GM10248 (cell line): ENCODE measurements around the gene RUFY3.

Experiments
- CTCF ChIA-PET: fragments of 300-600 bp; sonication (Branson Sonifier 250); formaldehyde crosslinking; extraction: SDS; loops from one replicate; lab custom pipeline; 2021; ENCODE audit warnings: antibody characterized with exemption; lab: Yijun Ruan, JAX
- POLR2A ChIA-PET: fragments of 350-650 bp; sonication (Branson Sonifier 250); formaldehyde crosslinking; extraction: SDS; loops from one replicate; lab custom pipeline; 2020; ENCODE audit warnings: antibody characterized with exemption; lab: Yijun Ruan, JAX
- DNase-seq: peaks from one replicate; pipeline ENCODE4 v3.0.0; 2012; ENCODE audit errors: extremely low spot score
- TF ChIP-seq, protein P1 (sequence below): IDR thresholded peaks from 2 replicates; pipeline ENCODE4 v1.5.1; 2012; ENCODE audit warnings: mild to moderate bottlenecking, low read depth; ENCODE audit errors: extremely low read depth, missing control alignments, control extremely low read depth

RUFY3 gene

DNA sequence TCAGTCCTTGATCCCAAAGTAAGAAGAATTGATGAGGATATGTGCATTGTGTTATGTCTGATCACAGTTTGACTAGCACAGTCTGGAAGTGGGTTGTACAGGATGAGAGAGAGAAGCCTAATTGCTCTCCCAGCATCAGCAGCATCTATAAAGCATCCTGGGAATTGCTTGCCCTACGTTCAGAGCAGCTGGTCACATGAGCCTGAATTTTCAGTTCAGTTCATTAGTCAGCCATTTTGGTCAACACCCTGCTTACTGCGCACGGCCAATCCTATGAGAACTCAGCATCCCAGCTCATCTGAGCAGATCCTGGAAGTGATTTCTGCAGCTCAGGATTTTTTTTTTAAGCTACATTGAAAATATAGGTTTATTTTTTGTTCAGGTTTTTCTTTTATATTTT is at the start of gene RUFY3:
TSS of gene RUFY3 (plus strand) at position 218 of the 400 bp plus-strand sequence. CDS start 610 bp downstream, outside the sequence.
- POLR2A ChIA-PET: interaction anchor here (0.7 kb wide), 1 partner anchor 25 kb away, joined by 3 read pairs; no protein-coding TSS in a partner anchor
- TF ChIP-seq, protein P1, sequence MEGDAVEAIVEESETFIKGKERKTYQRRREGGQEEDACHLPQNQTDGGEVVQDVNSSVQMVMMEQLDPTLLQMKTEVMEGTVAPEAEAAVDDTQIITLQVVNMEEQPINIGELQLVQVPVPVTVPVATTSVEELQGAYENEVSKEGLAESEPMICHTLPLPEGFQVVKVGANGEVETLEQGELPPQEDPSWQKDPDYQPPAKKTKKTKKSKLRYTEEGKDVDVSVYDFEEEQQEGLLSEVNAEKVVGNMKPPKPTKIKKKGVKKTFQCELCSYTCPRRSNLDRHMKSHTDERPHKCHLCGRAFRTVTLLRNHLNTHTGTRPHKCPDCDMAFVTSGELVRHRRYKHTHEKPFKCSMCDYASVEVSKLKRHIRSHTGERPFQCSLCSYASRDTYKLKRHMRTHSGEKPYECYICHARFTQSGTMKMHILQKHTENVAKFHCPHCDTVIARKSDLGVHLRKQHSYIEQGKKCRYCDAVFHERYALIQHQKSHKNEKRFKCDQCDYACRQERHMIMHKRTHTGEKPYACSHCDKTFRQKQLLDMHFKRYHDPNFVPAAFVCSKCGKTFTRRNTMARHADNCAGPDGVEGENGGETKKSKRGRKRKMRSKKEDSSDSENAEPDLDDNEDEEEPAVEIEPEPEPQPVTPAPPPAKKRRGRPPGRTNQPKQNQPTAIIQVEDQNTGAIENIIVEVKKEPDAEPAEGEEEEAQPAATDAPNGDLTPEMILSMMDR: no peak
- CTCF ChIA-PET: interaction anchor here (0.9 to 5.1 kb wide), 6 partner anchors 9 to 272 kb away, joined by 3 to 40 read pairs (median 3); partner anchors contain the start of gene DCK
- no peak for DNase-seq

- DNase-seq: no peak
- ChIA-PET CTCF (interaction anchor here (0.9 to 1.1 kb wide), 2 partner anchors 9 to 15 kb away, joined by 3 to 4 read pairs; no protein-coding TSS in a partner anchor), POLR2A (no interaction called here)
- TF ChIP-seq, protein P1: no peak
Observed at GRCh38 chr4:70674191-70674590, 47.6 kb upstream of the RUFY3 start.

DNA sequence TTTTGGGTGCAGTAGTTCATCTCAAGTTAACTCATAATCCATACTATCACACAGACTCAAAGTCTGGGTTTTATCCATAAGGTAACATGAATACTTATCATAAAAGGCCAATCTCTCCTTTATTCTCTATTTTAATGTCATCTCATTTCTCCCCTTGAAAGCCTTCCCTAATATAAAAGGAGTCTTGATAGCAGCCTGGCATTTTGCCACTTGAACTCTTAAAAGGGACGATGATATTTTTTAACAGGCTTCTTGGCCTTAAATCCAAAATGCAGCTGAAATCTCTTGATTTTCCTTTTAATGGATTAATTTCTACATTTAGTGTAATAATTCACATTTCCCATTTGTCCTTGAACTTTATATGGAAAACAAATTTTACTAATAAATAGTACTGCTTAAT is 47.0 kb upstream of the RUFY3 start:
- CTCF ChIA-PET: interaction anchor here (1.6 kb wide), 1 partner anchor 14 kb away, joined by 4 read pairs; no protein-coding TSS in a partner anchor
- no peak for DNase-seq

DNA sequence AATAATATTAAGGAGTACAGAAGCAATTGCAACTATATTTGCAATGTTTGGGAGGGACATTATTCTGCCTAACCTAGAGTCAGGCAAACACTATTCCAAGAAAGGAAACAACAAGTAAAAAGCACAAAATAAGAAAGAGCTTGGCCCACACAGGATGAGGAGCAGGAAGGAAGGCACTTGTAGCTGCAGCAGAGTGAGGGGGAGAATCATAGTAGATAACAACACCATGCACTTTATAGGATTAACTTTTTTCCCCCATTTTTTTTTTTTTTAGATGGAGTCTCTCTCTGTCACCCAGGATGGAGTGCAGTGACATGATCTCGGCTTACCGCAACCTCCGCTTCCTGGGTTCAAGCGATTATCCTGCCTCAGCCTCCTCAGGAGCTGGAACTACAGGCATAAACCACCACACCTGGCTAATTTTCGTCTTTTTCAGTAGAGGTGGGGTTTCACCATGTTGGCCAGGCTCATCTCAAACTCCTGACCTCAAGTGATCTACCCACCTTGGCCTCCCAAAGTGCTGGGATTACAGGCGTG is 45.1 kb upstream of the RUFY3 start:
- ChIA-PET CTCF (interaction anchor here (0.6 to 2.5 kb wide), 10 partner anchors 10 to 76 kb away, joined by 3 to 19 read pairs (median 4); partner anchors contain the start of genes JCHAIN and UTP3), POLR2A (interaction anchor here (1.0 kb wide), 1 partner anchor 15 kb away, joined by 3 read pairs; no protein-coding TSS in a partner anchor)
- DNase-seq: no peak
- TF ChIP-seq, protein P1: no peak

More for the DNA sequence above, 47.0 kb upstream of the RUFY3 start:
- TF ChIP-seq, protein P1: no peak
- POLR2A ChIA-PET: no interaction called here

GRCh38 chr4:70678383-70678999 is 43.3 kb upstream of the RUFY3 start:
- CTCF ChIA-PET: interaction anchor here (0.8 to 2.5 kb wide), 7 partner anchors 9 to 77 kb away, joined by 3 to 19 read pairs (median 4); partner anchors contain the start of genes JCHAIN and UTP3
- TF ChIP-seq, protein P1: no peak
- POLR2A ChIA-PET: no interaction called here
- DNase-seq: peak; percentile 31

DNA sequence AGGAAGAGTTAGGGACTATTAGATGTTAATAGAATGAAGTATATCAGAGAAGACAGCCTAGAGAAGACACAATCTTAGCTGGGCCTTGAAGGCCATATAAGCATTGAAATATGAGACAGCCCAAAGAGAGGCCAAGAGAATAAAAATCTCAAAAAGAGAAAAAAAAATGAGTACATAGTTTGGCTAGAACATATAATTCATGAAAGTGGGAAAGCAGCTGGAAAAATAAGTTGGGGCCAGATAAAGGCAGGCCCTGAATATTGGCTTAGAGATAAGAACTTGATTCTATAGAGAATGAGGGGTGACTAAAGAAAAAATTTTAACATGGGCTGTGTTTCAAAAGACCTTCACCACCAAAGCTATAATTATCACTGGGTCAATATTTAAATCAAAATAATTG is 40.8 kb upstream of the RUFY3 start:
- TF ChIP-seq, protein P1: no peak
- no peak for DNase-seq
- POLR2A ChIA-PET: no interaction called here
- CTCF ChIA-PET: interaction anchor here (1.1 to 2.0 kb wide), 5 partner anchors 11 to 24 kb away, joined by 3 to 6 read pairs (median 4); partner anchors contain the start of gene JCHAIN
